ENCODE data around the gene ACSL4.
A peak's percentile ranks its signal among the peaks of the same experiment; 100 is the strongest.
"Not testable (repeated sequence)": the region's sequence is repeated elsewhere in the genome, so short reads cannot be mapped to it uniquely, and the experiment has no call there.

The ACSL4 gene

DNA sequence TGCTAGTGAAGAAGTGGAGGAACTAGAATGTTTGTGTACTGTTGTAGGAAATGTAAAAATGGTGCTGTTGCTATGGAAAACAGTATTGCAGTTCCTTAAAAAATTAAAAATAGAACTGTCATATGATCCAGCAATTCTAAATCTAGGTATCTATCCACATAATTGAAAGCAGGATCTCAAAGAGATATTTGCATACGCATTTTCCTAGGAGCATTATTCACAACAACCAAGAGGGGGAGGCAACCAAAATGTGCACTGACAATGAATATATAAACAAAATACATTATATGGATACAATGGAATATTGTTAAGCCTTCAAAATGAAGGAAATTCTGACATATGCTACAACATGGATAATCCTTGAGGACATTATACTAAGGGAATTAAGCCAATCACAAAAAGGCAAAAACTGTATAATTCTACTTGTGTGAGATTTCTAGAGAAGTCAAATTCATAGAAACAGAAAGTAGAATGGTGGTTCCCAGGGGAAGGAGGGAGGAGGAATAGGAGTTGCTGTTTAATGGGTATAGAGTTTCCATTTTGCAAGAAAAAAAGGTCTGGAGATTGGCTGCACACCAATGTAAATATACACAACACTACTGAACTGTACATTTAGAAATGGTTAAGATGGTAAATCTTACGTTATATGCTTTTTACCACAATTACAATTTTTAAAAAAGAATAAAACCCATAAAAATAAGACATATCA is 72.5 kb downstream of the ACSL4 start:
- peak; percentile 4 for DNase-seq

- DNase-seq: no peak
These were observed 74.7 kb downstream of the ACSL4 start for GRCh38 chrX:109658391-109658790.

GRCh38 chrX:109657364-109657763 is 75.7 kb downstream of the ACSL4 start:
- not testable (repeated sequence) for DNase-seq

DNA sequence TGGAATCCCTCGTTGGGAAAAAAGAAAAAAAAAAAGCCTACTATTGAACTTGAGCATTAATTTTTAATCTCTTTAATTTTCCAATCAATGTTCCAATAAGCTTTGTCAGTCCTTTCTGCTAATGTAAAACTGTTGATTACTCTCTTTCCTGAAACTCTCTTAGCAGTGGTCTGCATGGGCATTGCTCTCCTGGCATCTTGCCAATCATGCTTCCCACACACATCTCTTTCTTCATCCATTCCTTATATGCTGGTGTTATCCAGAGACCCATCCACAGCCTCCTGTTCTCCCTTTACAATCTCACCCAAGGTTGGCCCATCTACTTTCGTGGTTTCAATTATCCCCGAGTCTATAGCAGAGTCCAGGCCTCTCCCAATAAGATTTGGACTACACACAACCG is 76.3 kb downstream of the ACSL4 start:
- no peak for DNase-seq

- DNase-seq: no peak
These were observed 77.4 kb downstream of the ACSL4 start for GRCh38 chrX:109655502-109656201.

- DNase-seq: no peak
These were observed 78.4 kb downstream of the ACSL4 start for GRCh38 chrX:109654516-109655109.

DNA sequence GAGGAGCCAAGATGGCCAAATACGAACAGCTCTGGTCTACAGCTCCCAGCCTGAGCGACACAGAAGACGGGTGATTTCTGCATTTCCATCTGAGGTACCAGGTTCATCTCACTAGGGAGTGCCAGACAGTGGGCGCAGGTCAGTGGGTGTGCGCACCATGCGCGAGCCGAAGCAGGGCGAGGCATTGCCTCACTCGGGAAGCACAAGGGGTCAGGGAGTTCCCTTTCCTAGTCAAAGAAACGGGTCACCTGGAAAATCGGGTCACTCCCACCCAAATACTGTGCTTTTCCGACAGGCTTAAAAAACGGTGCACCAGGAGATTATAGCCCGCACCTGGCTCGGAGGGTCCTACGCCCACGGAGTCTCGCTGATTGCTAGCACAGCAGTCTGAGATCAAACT is 88.4 kb downstream of the ACSL4 start:
- DNase-seq: not testable (repeated sequence)

DNA sequence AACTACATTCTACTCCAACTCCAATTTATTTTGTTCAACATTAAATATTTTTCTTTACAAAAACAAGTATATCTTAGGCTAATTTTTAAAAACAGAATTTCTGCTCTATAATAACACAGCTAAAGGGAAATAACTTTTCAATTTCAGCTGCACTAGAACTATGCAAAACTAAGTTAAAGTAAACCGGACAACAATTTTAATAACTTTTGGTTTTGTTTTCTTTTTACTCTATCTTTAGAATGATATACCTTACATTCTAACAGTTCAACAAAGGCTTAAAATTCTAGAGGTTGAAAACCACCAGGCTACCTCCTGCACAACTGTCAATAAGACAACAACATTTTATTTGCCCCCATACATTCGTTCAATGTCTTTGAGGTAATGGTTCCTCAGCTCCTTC is 89.4 kb downstream of the ACSL4 start:
- DNase-seq: no peak

DNA sequence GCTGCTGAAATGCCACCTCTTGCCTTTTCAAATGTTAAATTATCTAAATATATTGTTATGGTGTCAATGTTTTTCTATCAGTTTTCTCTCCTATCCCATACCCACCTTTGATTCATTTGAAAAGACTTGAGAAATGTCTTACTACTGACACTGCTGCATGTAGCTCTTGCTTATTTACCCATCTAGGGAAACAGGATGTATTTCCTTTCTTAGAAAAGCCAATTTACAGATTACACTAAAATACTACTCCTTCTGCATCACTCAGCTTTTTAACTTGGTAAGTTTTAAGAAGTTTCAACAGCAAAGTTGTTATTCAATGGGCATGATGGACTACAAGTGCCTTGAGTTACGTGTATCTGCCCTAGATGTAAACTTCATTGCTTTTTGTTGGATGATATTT is 94.9 kb downstream of the ACSL4 start:
- no peak for DNase-seq

- DNase-seq: not testable (repeated sequence)
These were observed 95.6 kb downstream of the ACSL4 start for GRCh38 chrX:109637477-109637876.

DNA sequence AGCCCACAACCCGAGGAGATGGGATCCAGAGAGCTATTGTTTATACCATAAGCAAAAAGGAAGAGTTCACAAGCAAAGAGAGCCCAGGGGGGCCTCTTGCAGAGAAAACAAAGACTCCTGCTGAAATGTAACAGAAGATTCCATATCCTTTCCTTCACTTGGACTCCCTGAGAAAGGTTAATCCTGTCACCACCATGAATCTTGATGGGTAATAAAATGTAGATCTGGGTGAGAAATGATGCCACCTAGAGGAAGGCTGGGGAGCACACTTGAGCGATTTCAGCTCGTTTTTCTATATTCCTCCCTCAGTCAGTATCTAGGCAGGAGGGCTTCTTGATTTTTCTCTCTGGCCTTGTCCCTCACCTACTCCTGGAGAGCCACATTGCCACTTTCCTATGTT is 97.9 kb downstream of the ACSL4 start:
- DNase-seq: peak; percentile 9

- DNase-seq: peak; percentile 33
These were observed 100.1 kb downstream of the ACSL4 start for GRCh38 chrX:109632906-109633504.

- DNase-seq: peak; percentile 9
These were observed 103.7 kb downstream of the ACSL4 start for GRCh38 chrX:109629310-109629709.

DNA sequence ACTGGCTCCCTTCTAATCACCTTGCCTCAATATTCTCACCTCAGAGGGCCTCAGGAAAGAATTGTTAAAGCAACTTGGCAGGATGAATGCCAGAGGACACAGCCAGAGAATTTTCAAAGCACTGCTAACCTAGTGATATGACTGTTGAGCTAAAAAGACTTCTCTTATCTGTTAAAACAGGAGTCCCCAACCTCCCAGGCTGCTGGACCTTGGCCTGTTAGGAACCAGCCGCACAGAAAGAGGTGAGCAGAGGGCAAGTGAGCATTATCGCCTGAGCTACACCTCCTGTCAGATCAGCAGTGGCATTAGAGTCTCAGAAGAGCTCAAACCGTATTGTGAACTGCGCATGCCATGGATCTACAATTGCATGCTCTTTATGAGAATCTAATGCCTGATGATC is 106.4 kb downstream of the ACSL4 start:
- DNase-seq: no peak

- no peak for DNase-seq
These were observed 108.1 kb downstream of the ACSL4 start, which contains the start of gene KCNE5 for GRCh38 chrX:109624641-109625616. Gene KCNE5 (minus strand): TSS chrX:109625172. CDS start chrX:109625020, 152 bp downstream.

DNA sequence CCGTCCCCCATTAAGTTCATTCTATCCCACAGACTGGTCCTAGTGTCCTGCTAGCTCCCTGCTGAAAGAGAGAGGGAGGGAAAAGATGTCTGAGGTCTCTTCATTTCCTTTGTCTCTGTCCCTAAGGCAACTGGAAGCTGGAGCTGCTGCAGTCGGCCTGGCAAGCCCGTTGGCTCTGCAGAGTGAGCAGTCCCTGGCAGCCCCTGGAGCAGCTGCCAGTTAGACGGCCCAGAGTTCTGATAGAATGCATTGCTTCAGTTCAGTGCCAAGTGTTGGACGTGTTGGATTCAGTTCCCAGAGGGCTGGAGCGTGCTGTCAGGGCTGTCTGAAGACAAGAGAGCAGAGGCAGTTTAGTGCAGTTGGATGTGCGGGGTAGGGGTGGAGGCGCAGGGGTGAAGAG is 109.1 kb downstream of the ACSL4 start:
- DNase-seq: no peak

GRCh38 chrX:109622270-109622669 is 110.8 kb downstream of the ACSL4 start:
- no peak for DNase-seq

DNA sequence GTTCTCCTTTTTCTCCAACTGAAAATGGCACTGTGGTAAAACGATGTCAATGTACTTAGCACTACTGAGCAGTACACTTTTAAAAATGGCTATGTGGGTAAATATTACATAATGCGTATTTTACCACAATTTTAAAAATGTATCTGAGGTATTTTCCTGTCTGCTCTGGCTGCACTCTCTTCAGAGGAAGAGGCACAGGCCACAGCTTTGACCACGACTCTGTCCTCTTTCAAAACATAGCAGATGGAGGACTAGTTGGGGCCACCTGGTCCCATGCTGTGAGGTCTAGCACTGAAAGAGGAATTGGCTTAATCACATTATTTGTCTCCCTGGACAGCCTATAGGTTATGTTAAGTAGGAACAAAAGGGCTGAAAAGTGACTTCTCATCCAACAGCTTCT is 113.3 kb downstream of the ACSL4 start:
- DNase-seq: no peak

GRCh38 chrX:109614951-109615350 is 118.1 kb downstream of the ACSL4 start:
- peak; percentile 7 for DNase-seq

GRCh38 chrX:109601486-109601885 is 131.6 kb downstream of the ACSL4 start:
- DNase-seq: no peak

DNA sequence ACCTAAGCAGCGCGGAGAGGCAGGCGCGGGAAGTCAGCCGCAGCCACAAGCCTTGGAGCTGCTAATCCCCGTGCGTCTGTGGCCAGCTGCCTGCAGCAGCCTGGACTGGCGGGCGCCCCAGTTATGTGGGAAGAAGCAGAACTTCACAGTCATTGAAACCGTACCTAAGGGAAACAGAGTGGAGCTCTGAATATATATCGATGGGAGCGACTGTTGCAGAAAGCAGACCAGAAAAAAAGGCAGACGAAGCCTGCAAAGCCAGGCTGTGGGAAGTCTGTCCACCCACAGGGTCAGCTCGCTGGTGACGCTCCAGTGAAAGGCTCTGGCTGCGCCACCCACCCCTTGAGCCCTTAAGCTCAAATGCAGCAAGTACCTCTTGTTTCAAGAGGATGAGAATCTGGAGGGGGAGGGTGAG is 132.8 kb downstream of the ACSL4 start:
- peak; percentile 14 for DNase-seq

GRCh38 chrX:109596015-109596414 is 137.0 kb downstream of the ACSL4 start:
- no peak for DNase-seq

All from fibroblast of skin of scalp (primary cell).